H9 (cell line): ENCODE results near the gene SPAG4. TPM values are rescaled to one million over a fixed set of nuclear protein-coding genes. Genes with fewer than 3 reads are reported as not detected.
A peak's percentile ranks its signal among the peaks of the same experiment; 100 is the strongest.

Source experiments
- DNase-seq: peaks from one replicate; pipeline ENCODE4 v3.0.0-alpha.2; 2017
- H2AFZ ChIP-seq: one replicate; pipeline ENCODE4 v1.6.1; 2013; ENCODE audit warnings: mild to moderate bottlenecking, low read length, control low read depth, moderate library complexity
- H2AK5ac ChIP-seq: 2 replicates; pipeline ENCODE4 v1.6.1; 2013; ENCODE audit warnings: low read length, control low read depth, mixed read lengths; ENCODE audit not compliant: insufficient read length
- H2BK120ac ChIP-seq: one replicate; pipeline ENCODE4 v1.6.1; 2013; ENCODE audit warnings: low read depth, mild to moderate bottlenecking, low read length, control low read depth, inconsistent platforms; ENCODE audit not compliant: poor library complexity, severe bottlenecking
- H2BK12ac ChIP-seq: 2 replicates; pipeline ENCODE4 v1.6.1; 2013; ENCODE audit warnings: low read length, control low read depth, mixed read lengths, low read depth; ENCODE audit not compliant: insufficient read length
- H2BK15ac ChIP-seq: 2 replicates; pipeline ENCODE4 v1.6.1; 2013; ENCODE audit warnings: low read depth, low read length, control low read depth
- H2BK20ac ChIP-seq: one replicate; pipeline ENCODE4 v1.6.1; 2013; ENCODE audit warnings: low read depth, mild to moderate bottlenecking, low read length, control low read depth, inconsistent platforms; ENCODE audit not compliant: poor library complexity, severe bottlenecking
- H2BK5ac ChIP-seq: 2 replicates; pipeline ENCODE4 v1.6.1; 2013; ENCODE audit warnings: low read length, control low read depth, mixed read lengths; ENCODE audit not compliant: insufficient read length
- H3K14ac ChIP-seq: 2 replicates; pipeline ENCODE4 v1.6.1; 2013; ENCODE audit warnings: low read length, control low read depth; ENCODE audit not compliant: insufficient read depth
- H3K18ac ChIP-seq: 2 replicates; pipeline ENCODE4 v1.6.1; 2013; ENCODE audit warnings: low read depth, mild to moderate bottlenecking, mixed read lengths, low read length, control low read depth; ENCODE audit not compliant: insufficient read length
- H3K23ac ChIP-seq: 2 replicates; pipeline ENCODE4 v1.6.1; 2013; ENCODE audit warnings: low read length, control low read depth, mixed read lengths, low read depth; ENCODE audit not compliant: insufficient read length
- H3K23me2 ChIP-seq: 2 replicates; pipeline ENCODE4 v1.6.1; 2013; ENCODE audit warnings: low read depth, mild to moderate bottlenecking, mixed read lengths, low read length, control low read depth; ENCODE audit not compliant: insufficient read length, poor library complexity, severe bottlenecking
- H3K27ac ChIP-seq: 2 replicates; pipeline ENCODE4 v1.5.1; 2013; ENCODE audit warnings: low read length, control low read depth, mixed read lengths, low read depth; ENCODE audit not compliant: insufficient read length
- H3K27me3 ChIP-seq: 2 replicates; pipeline ENCODE4 v1.6.1; 2013; ENCODE audit warnings: low read length, control low read depth, inconsistent platforms; ENCODE audit not compliant: insufficient read depth
- H3K4ac ChIP-seq: 2 replicates; pipeline ENCODE4 v1.6.1; 2013; ENCODE audit warnings: low read depth, mild to moderate bottlenecking, control low read depth, inconsistent platforms, low read length, moderate library complexity
- H3K4me1 ChIP-seq: 2 replicates; pipeline ENCODE4 v1.6.1; 2013; ENCODE audit warnings: low read length, control low read depth, inconsistent platforms; ENCODE audit not compliant: insufficient read depth
- H3K4me2 ChIP-seq: 2 replicates; pipeline ENCODE4 v1.6.1; 2013; ENCODE audit warnings: low read length, control low read depth, mixed read lengths; ENCODE audit not compliant: insufficient read length, insufficient read depth
- H3K56ac ChIP-seq: 2 replicates; pipeline ENCODE4 v1.6.1; 2013; ENCODE audit warnings: low read depth, mild to moderate bottlenecking, mixed read lengths, low read length, control low read depth; ENCODE audit not compliant: insufficient read length
- H3K79me1 ChIP-seq: 2 replicates; pipeline ENCODE4 v1.6.1; 2013; ENCODE audit warnings: low read depth, mild to moderate bottlenecking, moderate library complexity, low read length, control low read depth, inconsistent platforms; ENCODE audit not compliant: insufficient read depth, poor library complexity, severe bottlenecking
- H3K79me2 ChIP-seq: 2 replicates; pipeline ENCODE4 v1.6.1; 2013; ENCODE audit warnings: low read length, control low read depth, inconsistent platforms; ENCODE audit not compliant: insufficient read depth
- H3K9ac ChIP-seq: 2 replicates; pipeline ENCODE4 v1.6.1; 2013; ENCODE audit warnings: low read length, control low read depth, mixed read lengths; ENCODE audit not compliant: insufficient read length; ENCODE audit errors: extremely low read depth
- H3K9me3 ChIP-seq: one replicate; pipeline ENCODE4 v1.6.1; 2013; ENCODE audit warnings: low read depth, low read length, inconsistent platforms; ENCODE audit not compliant: control insufficient read depth
- H3T11ph ChIP-seq: one replicate; pipeline ENCODE4 v1.6.1; 2013; ENCODE audit warnings: mild to moderate bottlenecking, low read length, control low read depth, inconsistent platforms
- H4K20me1 ChIP-seq: one replicate; pipeline ENCODE4 v1.6.1; 2013; ENCODE audit not compliant: control insufficient read depth, insufficient read length, insufficient read depth
- H4K5ac ChIP-seq: 2 replicates; pipeline ENCODE4 v1.6.1; 2013; ENCODE audit warnings: low read depth, mild to moderate bottlenecking, mixed read lengths, low read length, control low read depth; ENCODE audit not compliant: insufficient read length
- H4K8ac ChIP-seq: replicated peaks from 2 replicates; pipeline ENCODE4 v1.6.1; 2013; ENCODE audit warnings: low read length, control low read depth, mixed read lengths, low read depth; ENCODE audit not compliant: insufficient read length
- H4K91ac ChIP-seq: 2 replicates; pipeline ENCODE4 v1.6.1; 2013; ENCODE audit warnings: low read depth, mild to moderate bottlenecking, moderate library complexity, mixed read lengths, low read length, control low read depth; ENCODE audit not compliant: insufficient read length
- H3K27ac Mint-ChIP-seq, 3 experiments: 2 replicates in 2 of 3; 3 replicates in 1 of 3; pipeline ENCODE4 v1.8.0; 2020 to 2021; ENCODE audit warnings: mixed read lengths in 3 of 3, mild to moderate bottlenecking in 1 of 3, moderate library complexity in 1 of 3
- H3K27me3 Mint-ChIP-seq: 2 replicates; pipeline ENCODE4 v1.8.0; 2021; ENCODE audit warnings: low read depth, mild to moderate bottlenecking, moderate library complexity, mixed read lengths
- H3K36me3 Mint-ChIP-seq, 3 experiments: 2 replicates in 2 of 3; 3 replicates in 1 of 3; pipeline ENCODE4 v1.8.0; 2020 to 2021; ENCODE audit warnings: low read depth in 3 of 3, mixed read lengths in 3 of 3; ENCODE audit not compliant: insufficient read depth in 1 of 3
- H3K4me1 Mint-ChIP-seq, 2 experiments: 2 replicates each; pipeline ENCODE4 v1.8.0; 2020; ENCODE audit warnings: mixed read lengths in 2 of 2
- H3K4me3 Mint-ChIP-seq, 2 experiments: 2 replicates in 1 of 2; 3 replicates in 1 of 2; pipeline ENCODE4 v1.8.0; 2020 to 2021; ENCODE audit warnings: mild to moderate bottlenecking in 2 of 2, mixed read lengths in 2 of 2, moderate library complexity in 1 of 2
- H3K9me3 Mint-ChIP-seq, 2 experiments: 2 replicates in 1 of 2; 3 replicates in 1 of 2; pipeline ENCODE4 v1.8.0; 2020; ENCODE audit warnings: mild to moderate bottlenecking in 2 of 2, mixed read lengths in 2 of 2, moderate library complexity in 1 of 2
- WGBS: extraction: QIAGEN DNeasy Blood & Tissue Kit; methylation state at CpG from one replicate; pipeline ENCODE4 v1.1.7; 2013; ENCODE audit warnings: missing lambda C conversion rate, low lambda C conversion rate, mixed read lengths; ENCODE audit not compliant: insufficient read length; ENCODE audit errors: extremely low coverage; 5-methylcytosine and 5-hydroxymethylcytosine counted together
- total RNA-seq: library from RNA; stranded (reverse); gene quantifications from 2 replicates; pipeline ENCODE4 v1.2.1, GENCODE V29; 2021
- TF ChIP-seq, protein P1 (sequence below): fragments of 200-600 bp; sonication (generic); conservative IDR thresholded peaks from 3 replicates; pipeline ENCODE4 v1.8.0; 2021; ENCODE audit warnings: antibody characterized with exemption, mild to moderate bottlenecking

Gene SPAG4
- total RNA-seq, 1 experiment from 2014 or later = 4.9 TPM

DNA sequence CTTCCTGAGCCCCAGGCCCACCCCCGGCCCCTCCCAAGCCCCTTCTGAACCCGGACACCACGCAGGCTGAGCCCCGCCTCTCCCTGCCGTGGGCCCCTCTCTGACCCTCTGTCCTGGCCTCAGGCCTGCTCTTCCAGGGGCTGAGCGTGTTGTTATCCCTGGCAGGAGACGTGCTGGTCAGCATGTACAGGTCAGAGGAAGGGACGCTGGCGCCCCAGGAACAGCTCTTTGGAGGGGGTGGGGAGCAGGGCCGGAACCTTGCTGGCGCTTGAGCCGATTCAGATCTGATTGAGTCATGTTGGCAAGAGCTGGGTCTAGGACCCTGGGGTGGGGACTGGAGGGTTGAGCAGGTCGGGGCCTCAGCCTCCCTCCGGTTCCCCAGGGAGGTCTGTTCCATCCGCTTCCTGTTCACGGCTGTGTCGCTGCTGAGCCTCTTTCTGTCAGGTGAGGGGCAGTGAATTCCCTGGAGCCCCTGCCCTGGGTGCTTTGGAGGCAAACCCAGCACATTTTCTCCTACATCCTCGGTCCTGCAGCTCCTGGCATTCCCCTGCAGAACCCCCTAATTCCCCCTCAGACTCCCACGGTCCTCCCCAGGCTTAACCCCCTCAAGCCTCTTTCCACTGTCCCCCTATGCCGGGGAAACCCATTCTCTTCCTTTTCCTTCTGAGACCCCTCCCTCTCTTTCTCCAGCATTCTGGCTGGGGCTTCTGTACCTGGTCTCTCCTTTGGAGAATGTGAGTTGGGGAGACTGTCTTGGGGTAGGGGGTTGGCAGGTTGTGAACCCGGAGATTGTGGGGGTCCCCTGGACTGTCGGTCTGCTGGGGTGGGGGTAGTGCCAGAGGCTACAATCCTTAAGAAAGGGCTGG lies 2.0 kb downstream of the SPAG4 start:
- H3K9me3 ChIP-seq = no peaks in the 10 kb centered on the region
- H2BK12ac ChIP-seq = no peak overlapping the region
- H3K14ac ChIP-seq = no peak overlapping the region
- no peak overlapping the region for H4K8ac ChIP-seq
- H4K20me1 ChIP-seq = no peaks in the 10 kb centered on the region
- peak overlapping the region; percentile 33 for H3K9ac ChIP-seq
- no peaks in the 10 kb centered on the region for H3K79me1 ChIP-seq
- no peak overlapping the region for H4K91ac ChIP-seq
- no peak overlapping the region for H2AK5ac ChIP-seq
- H3K18ac ChIP-seq = no peak overlapping the region
- TF ChIP-seq, protein P1, sequence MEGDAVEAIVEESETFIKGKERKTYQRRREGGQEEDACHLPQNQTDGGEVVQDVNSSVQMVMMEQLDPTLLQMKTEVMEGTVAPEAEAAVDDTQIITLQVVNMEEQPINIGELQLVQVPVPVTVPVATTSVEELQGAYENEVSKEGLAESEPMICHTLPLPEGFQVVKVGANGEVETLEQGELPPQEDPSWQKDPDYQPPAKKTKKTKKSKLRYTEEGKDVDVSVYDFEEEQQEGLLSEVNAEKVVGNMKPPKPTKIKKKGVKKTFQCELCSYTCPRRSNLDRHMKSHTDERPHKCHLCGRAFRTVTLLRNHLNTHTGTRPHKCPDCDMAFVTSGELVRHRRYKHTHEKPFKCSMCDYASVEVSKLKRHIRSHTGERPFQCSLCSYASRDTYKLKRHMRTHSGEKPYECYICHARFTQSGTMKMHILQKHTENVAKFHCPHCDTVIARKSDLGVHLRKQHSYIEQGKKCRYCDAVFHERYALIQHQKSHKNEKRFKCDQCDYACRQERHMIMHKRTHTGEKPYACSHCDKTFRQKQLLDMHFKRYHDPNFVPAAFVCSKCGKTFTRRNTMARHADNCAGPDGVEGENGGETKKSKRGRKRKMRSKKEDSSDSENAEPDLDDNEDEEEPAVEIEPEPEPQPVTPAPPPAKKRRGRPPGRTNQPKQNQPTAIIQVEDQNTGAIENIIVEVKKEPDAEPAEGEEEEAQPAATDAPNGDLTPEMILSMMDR = peak; percentile 59
- WGBS = no CpG with 5 or more reads among the region's 22 CpGs
- H3K4ac ChIP-seq = no peak overlapping the region
- H2BK15ac ChIP-seq = no peak overlapping the region
- no peaks in the 10 kb centered on the region for H3K79me2 ChIP-seq
- no peaks in the 10 kb centered on the region for H3K4me1 ChIP-seq
- DNase-seq = peak; percentile 80
- no peak overlapping the region for H3T11ph ChIP-seq
- peak overlapping the region; percentile 81 to 96 for H3K4me3 Mint-ChIP-seq
- no peak overlapping the region for H3K27ac ChIP-seq
- no peaks in the 10 kb centered on the region for H3K36me3 Mint-ChIP-seq
- no peak overlapping the region for H3K56ac ChIP-seq
- H4K5ac ChIP-seq = no peak overlapping the region
- no peak overlapping the region for H2BK120ac ChIP-seq
- H3K27ac Mint-ChIP-seq = peak overlapping the region in 2 of 3 experiments; percentile 32 to 40; a peak in 2 of 7 replicates
- no peak overlapping the region for H3K23ac ChIP-seq
- no peak overlapping the region for H2BK5ac ChIP-seq
- H2AFZ ChIP-seq = no peak overlapping the region
- no peak overlapping the region for H2BK20ac ChIP-seq
- H3K9me3 Mint-ChIP-seq = no peaks in the 10 kb centered on the region
- H3K23me2 ChIP-seq = peaks cover 18% of the 10 kb centered on the region
- H3K27me3 ChIP-seq = no peaks in the 10 kb centered on the region; the same call in 1 of the 2 replicates
- peaks cover 21 to 28% of the 10 kb centered on the region in 2 experiments for H3K4me1 Mint-ChIP-seq
- peaks cover 28% of the 10 kb centered on the region for H3K27me3 Mint-ChIP-seq
- H3K4me2 ChIP-seq = peak overlapping the region; percentile 77
